CD4-positive, alpha-beta T cell treated with Interleukin-17A for 4 hours (primary cell): ENCODE measurements around the gene POTEI.
A peak's percentile ranks its signal among the peaks of the same experiment; 100 is the strongest.
"Not testable (repeated sequence)": the region's sequence is repeated elsewhere in the genome, so short reads cannot be mapped to it uniquely, and the experiment has no call there.

Experiments
- DNase-seq: peaks from one replicate; pipeline ENCODE4 v3.0.0-alpha.2; 2020; ENCODE audit warnings: mixed read lengths

Gene POTEI

GRCh38 chr2:130454712-130455083 is 54.4 kb downstream of the POTEI start:
- DNase-seq = not testable (repeated sequence)

GRCh38 chr2:130453955-130454711 is 55.0 kb downstream of the POTEI start:
- DNase-seq = not testable (repeated sequence)

GRCh38 chr2:130452897-130453296 is 56.2 kb downstream of the POTEI start:
- not testable (repeated sequence) for DNase-seq

DNA sequence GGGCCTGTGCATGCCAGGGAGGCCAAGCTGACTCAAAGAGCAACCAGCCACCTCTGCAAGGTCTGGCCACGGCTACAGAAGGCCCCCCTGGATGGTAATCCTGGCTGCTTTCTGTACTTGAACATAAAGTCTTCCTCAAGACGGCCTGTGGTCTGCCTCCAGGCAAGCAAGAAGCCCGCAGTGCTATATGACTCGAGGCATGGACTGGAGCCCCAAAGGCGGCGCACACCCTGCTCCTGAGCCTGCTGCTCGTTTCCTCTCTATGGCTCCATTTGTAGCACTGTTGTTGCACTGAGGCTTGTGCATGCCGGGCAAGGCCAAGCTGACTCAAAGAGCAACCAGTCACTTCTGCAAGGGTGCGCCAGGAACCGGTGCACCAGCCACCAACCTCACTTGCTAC is 57.3 kb downstream of the POTEI start:
- not testable (repeated sequence) for DNase-seq

DNA sequence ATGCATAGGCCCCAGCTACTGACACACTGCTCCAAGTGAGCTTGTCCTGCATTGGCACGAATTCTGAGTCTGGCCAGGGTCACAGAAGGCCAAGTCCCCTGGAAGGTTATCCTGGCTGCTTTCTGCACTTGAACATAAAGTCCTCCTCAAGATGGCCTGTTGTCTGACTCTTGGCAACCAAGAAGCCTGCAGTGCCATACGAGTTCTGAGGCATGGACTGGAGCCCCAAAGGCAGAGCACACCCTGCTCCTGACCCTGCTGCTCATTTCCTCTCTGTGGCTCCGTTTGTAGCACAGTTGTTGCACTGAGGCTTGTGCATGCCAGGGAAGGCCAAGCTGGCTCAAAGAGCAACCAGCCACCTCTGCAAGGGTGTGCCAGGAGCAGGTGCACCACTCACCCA is 57.9 kb downstream of the POTEI start:
- DNase-seq = not testable (repeated sequence)

GRCh38 chr2:130450366-130450765 is 58.8 kb downstream of the POTEI start:
- DNase-seq = not testable (repeated sequence)

GRCh38 chr2:130427631-130428030 is 81.5 kb downstream of the POTEI start:
- DNase-seq = peak; percentile 30

DNA sequence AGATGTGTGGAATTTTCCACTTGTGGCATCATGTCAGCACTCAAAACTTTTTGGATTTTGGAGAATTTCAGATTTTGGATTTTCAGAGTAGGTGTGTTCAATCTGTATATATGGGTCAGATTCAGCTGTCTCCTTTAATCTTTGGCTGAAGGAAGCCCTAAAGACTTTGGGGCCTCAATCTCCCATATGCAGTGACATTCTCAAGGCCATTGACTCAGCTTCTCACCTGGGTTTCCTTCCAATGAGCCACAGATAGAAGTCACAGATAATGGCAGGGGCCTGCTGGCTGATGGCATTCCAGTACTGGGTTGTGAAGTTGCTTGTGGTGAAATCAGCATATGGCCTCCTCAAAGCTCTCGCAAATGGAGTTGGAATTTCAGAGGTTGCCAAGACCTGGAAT is 90.3 kb downstream of the POTEI start:
- DNase-seq = not testable (repeated sequence)

- not testable (repeated sequence) for DNase-seq
Observed at GRCh38 chr2:130416693-130417092, 92.4 kb downstream of the POTEI start.
